Adrenal gland (tissue), 12 donors: Measurements from ENCODE around the gene KCNIP1. TPM values are rescaled to one million over a fixed set of nuclear protein-coding genes. Genes with fewer than 3 reads are reported as not detected.
A peak's percentile ranks its signal among the peaks of the same experiment; 100 is the strongest.

ENCODE experiments used
- DNase-seq, 7 donors: peaks; one replicate each; pipeline ENCODE4 v3.0.0-alpha.2; 2019 to 2020
- H3K27ac ChIP-seq, 5 donors: fragments of 200-600 bp; sonication (generic) in 4 of 5; 1 replicate in 3 of 5; 2 replicates in 2 of 5; pipeline versions ENCODE4 v1.5.1 to v1.8.0; 2016 to 2020; ENCODE audit warnings: mild to moderate bottlenecking in 1 of 5
- H3K27me3 ChIP-seq: fragments of 200-600 bp; 2 replicates; pipeline ENCODE4 v1.8.0; 2021
- H3K36me3 ChIP-seq, 2 donors: fragments of 200-600 bp; replicated peaks in 1 of 2; 1 replicate in 1 of 2; 2 replicates in 1 of 2; pipeline versions ENCODE4 v1.5.1 to v1.8.0; 2018 to 2022
- H3K4me1 ChIP-seq, 2 donors: fragments of 200-600 bp; replicated peaks in 1 of 2; 1 replicate in 1 of 2; 2 replicates in 1 of 2; pipeline versions ENCODE4 v1.5.1 to v1.8.0; 2018 to 2021
- H3K4me3 ChIP-seq, 4 donors: fragments of 200-600 bp; sonication (generic) in 3 of 4; one replicate each; pipeline ENCODE4 v1.5.1; 2016 to 2018
- H3K9me3 ChIP-seq, 3 donors: fragments of 200-600 bp; sonication (generic) in 1 of 3; replicated peaks in 1 of 3; 1 replicate in 2 of 3; 2 replicates in 1 of 3; pipeline versions ENCODE4 v1.5.1 to v1.8.0; 2016 to 2021
- CTCF ChIP-seq, 6 experiments: fragments of 450-650 bp in 4 of 6; fragments of 200-600 bp in 2 of 6; sonication (generic) in 1 of 6; IDR thresholded peaks; 1 replicate in 5 of 6; 2 replicates in 1 of 6; pipeline versions ENCODE4 v1.5.1 to v1.8.0; 2016 to 2021; ENCODE audit warnings: antibody characterized with exemption in 6 of 6, mild to moderate bottlenecking in 2 of 6, moderate library complexity in 1 of 6
- POLR2A ChIP-seq, 2 donors: fragments of 450-650 bp; IDR thresholded peaks; one replicate each; pipeline ENCODE4 v1.6.1; 2017; ENCODE audit warnings: antibody characterized with exemption in 2 of 2, mild to moderate bottlenecking in 2 of 2, moderate library complexity in 1 of 2
- WGBS, 4 donors: extraction: QIAGEN DNeasy Blood & Tissue Kit in 2 of 4; methylation state at CpG; one replicate each; pipeline versions ENCODE4 v1.1.5 to v1.1.7; 2013 to 2017; 5-methylcytosine and 5-hydroxymethylcytosine counted together
- intact Hi-C, 2 donors: fragments of 100-400 bp; cut with DNase I; formaldehyde crosslinking; loops; one replicate each; pipeline versions ENCODE4 v1.14.1 to v1.15.0; 2022 to 2023
- polyA plus RNA-seq, 3 donors: library from polyadenylated mRNA; stranded (reverse); fragments of 200-250 nt in 2 of 3; fragments of 350-450 nt in 1 of 3; fragmentation: Illumina TruSeq in 1 of 3; extraction: RNeasy Lipid Tissue Mini Kit (QIAGEN cat#74804) in 1 of 3; gene quantifications; one replicate each; pipeline ENCODE4 v1.2.3, GENCODE V29; 2013 to 2014
- total RNA-seq, 9 donors: library from RNA; depleted of rRNA in 4 of 9; stranded (reverse); fragments of >200 nt in 4 of 9; fragments of 120-200 nt in 1 of 9; fragmentation: NEBNext Ultra II Directional in 1 of 9; extraction: Animal tissue kit (Norgen Biotek cat#: 25700) in 1 of 9; gene quantifications; one replicate each; pipeline versions ENCODE4 v1.1.0 to v1.2.4, GENCODE V29; 2013 to 2023
- donor health status: healthy with polysubstance abuse.
- donor health status: Bipolar disorder and iron deficiency.
- donor health status: DM: yes; HTN: yes; CAD: no.
- donor health status: DM: no; HTN: no; CAD: no.
- donor health status: DM: no; HTN: no; CAD: no.
- donor health status: DM: yes; HTN: yes; CAD: no.

The KCNIP1 gene
- total and polyA plus RNA-seq, 12 donors, result 0.14 to 12.6 (median 1.7) TPM; not detected in 1

GRCh38 chr5:170597109-170597751, 93.4 kb downstream of the KCNIP1 start:
- DNase-seq, result peak; percentile 31 to 83 (median 65)
- intact Hi-C loops, result no loop called here
- Histone ChIP-seq H3K27ac (peak overlapping the region in 3 of 5 donors; percentile 53 to 88 (median 78)), H3K36me3 (no peaks in the 10 kb centered on the region), H3K4me3 (no peak overlapping the region), H3K4me1 (peaks cover 0 to 23% of the 10 kb centered on the region in 2 donors), H3K9me3 (no peaks in the 10 kb centered on the region), H3K27me3 (no peaks in the 10 kb centered on the region)
- 32 to 52% (median 39%) methylated on average over 7 to 9 of the region's 9 CpGs for WGBS, 4 donors
- TF ChIP-seq CTCF (IDR thresholded peaks at IDR 0.05) (no peak), POLR2A (IDR thresholded peaks at IDR 0.05) (peak in 1 of 2 donors; percentile 18)

- Histone ChIP-seq H3K4me3 (no peak overlapping the region), H3K27ac (peak overlapping the region in 2 of 5 donors; percentile 18 to 78), H3K9me3 (no peaks in the 10 kb centered on the region), H3K36me3 (no peaks in the 10 kb centered on the region), H3K4me1 (peaks cover 0 to 23% of the 10 kb centered on the region in 2 donors), H3K27me3 (no peaks in the 10 kb centered on the region)
- DNase-seq, result peak in 4 of 7 donors; percentile 38 to 82 (median 54)
- intact Hi-C loops, result no loop called here
- WGBS, 4 donors, result 39 to 48% (median 41%) methylated on average over 6 to 8 of the region's 8 CpGs
- TF ChIP-seq CTCF (IDR thresholded peaks at IDR 0.05) (no peak), POLR2A (IDR thresholded peaks at IDR 0.05) (no peak)
These were observed 94.1 kb downstream of the KCNIP1 start for GRCh38 chr5:170597872-170598271.

GRCh38 chr5:170599756-170600155, 95.9 kb downstream of the KCNIP1 start:
- H3K9me3 ChIP-seq, result no peaks in the 10 kb centered on the region
- H3K27me3 ChIP-seq, result no peaks in the 10 kb centered on the region
- H3K27ac ChIP-seq, result no peak overlapping the region
- DNase-seq, result no peak
- no peak for TF ChIP-seq CTCF (IDR thresholded peaks at IDR 0.05)
- TF ChIP-seq POLR2A (IDR thresholded peaks at IDR 0.05), result no peak
- intact Hi-C loops, result no loop called here
- H3K36me3 ChIP-seq, result no peaks in the 10 kb centered on the region
- 43 to 61% (median 44%) methylated on average over 2 of the region's 2 CpGs for WGBS, 4 donors
- H3K4me1 ChIP-seq, result peaks cover 0 to 23% of the 10 kb centered on the region in 2 donors
- H3K4me3 ChIP-seq, result no peak overlapping the region

- Histone ChIP-seq H3K4me1 (peaks cover 0 to 20% of the 10 kb centered on the region in 2 donors), H3K27ac (no peak overlapping the region), H3K9me3 (no peaks in the 10 kb centered on the region), H3K4me3 (no peak overlapping the region), H3K27me3 (no peaks in the 10 kb centered on the region), H3K36me3 (no peaks in the 10 kb centered on the region)
- 83 to 89% (median 88%) methylated on average over 10 to 11 of the region's 11 CpGs for WGBS, 4 donors
- intact Hi-C loops, result no loop called here
- no peak for DNase-seq
- TF ChIP-seq POLR2A (IDR thresholded peaks at IDR 0.05) (no peak), CTCF (IDR thresholded peaks at IDR 0.05) (no peak)
These were observed 97.8 kb downstream of the KCNIP1 start for GRCh38 chr5:170601619-170602018.
